A549 (cell line): ENCODE measurements around the gene DFFB. TPM values are rescaled to one million over a fixed set of nuclear protein-coding genes. Genes with fewer than 3 reads are reported as not detected.

Experiments
- ATAC-seq, 2 experiments: fragments of 200-7000 bp in 1 of 2; fragments of >200 bp in 1 of 2; cut with Nextera tagmentation in 1 of 2; cut with Tn5 transposase in 1 of 2; 3 replicates each; pipeline versions ENCODE4 v1.8.0 to v1.9.1; 2018 to 2020; ENCODE audit warnings: mild to moderate bottlenecking in 1 of 2, moderate library complexity in 1 of 2
- CTCF ChIA-PET: fragments of 300-600 bp; sonication (Branson Sonifier 250); formaldehyde crosslinking; extraction: SDS; loops from one replicate; lab custom pipeline; 2021; ENCODE audit warnings: antibody characterized with exemption, inconsistent platforms; lab: Yijun Ruan, JAX
- POLR2A ChIA-PET: fragments of 350-600 bp; formaldehyde crosslinking; extraction: SDS; loops from one replicate; lab custom pipeline; 2021; ENCODE audit warnings: antibody characterized with exemption, inconsistent platforms; lab: Yijun Ruan, JAX
- DNase-seq, 2 experiments: peaks; one replicate each; pipeline versions ENCODE4 v3.0.0 to v3.0.0-alpha.2; 2011 to 2016; ENCODE audit warnings: low read depth in 1 of 2, low spot score in 1 of 2
- FAIRE-seq: peaks from 2 replicates; lab custom pipeline; 2011; peaks lifted over from hg19 to GRCh38; lab: Jason Lieb, UNC
- H3K27ac ChIP-seq, 2 experiments: fragments of >200 bp; sonication (Bioruptor Twin); formaldehyde crosslinking; 3 replicates each; pipeline ENCODE4 v1.5.1; 2016 to 2017
- H3K4me1 ChIP-seq: fragments of >200 bp; sonication (Bioruptor Twin); formaldehyde crosslinking; 3 replicates; pipeline ENCODE4 v1.6.1; 2016
- H3K4me2 ChIP-seq: fragments of >200 bp; sonication (Bioruptor Twin); formaldehyde crosslinking; 3 replicates; pipeline ENCODE4 v1.6.1; 2016
- H3K4me3 ChIP-seq: fragments of >200 bp; sonication (Bioruptor Twin); formaldehyde crosslinking; 3 replicates; pipeline ENCODE4 v1.5.1; 2016
- H3K9me3 ChIP-seq: fragments of >200 bp; sonication (Bioruptor Twin); formaldehyde crosslinking; 3 replicates; pipeline ENCODE4 v1.6.1; 2016
- ATOH8 ChIP-seq: fragments of 250-450 bp; sonication (Bioruptor Pico); IDR thresholded peaks from 2 replicates; pipeline ENCODE4 v1.5.0; 2020; ENCODE audit warnings: low read depth, mild to moderate bottlenecking, moderate library complexity
- BHLHE40 ChIP-seq: IDR thresholded peaks from 2 replicates; pipeline ENCODE4 v1.6.1; 2012; ENCODE audit warnings: low read depth, low read length, inconsistent platforms
- CEBPB ChIP-seq, 2 experiments: fragments of >200 bp in 1 of 2; sonication (Bioruptor Twin) in 1 of 2; formaldehyde crosslinking in 1 of 2; IDR thresholded peaks; 2 replicates each; pipeline ENCODE4 v1.6.1; 2012 to 2016
- CTCF ChIP-seq: fragments of >200 bp; sonication (Bioruptor Twin); formaldehyde crosslinking; IDR thresholded peaks from 3 replicates; pipeline ENCODE4 v1.5.1; 2016
- GATA3 ChIP-seq: IDR thresholded peaks from 2 replicates; pipeline ENCODE4 v1.6.1; 2012; ENCODE audit warnings: borderline replicate concordance
- HEYL ChIP-seq: fragments of 250-450 bp; sonication (Bioruptor Pico); IDR thresholded peaks from 2 replicates; pipeline ENCODE4 v1.8.0; 2021; ENCODE audit warnings: mild to moderate bottlenecking, moderate library complexity
- JUNB ChIP-seq: fragments of >200 bp; sonication (Bioruptor Twin); formaldehyde crosslinking; IDR thresholded peaks from 2 replicates; pipeline ENCODE4 v1.6.1; 2016
- KDM5A ChIP-seq: fragments of 200-600 bp; sonication (generic); IDR thresholded peaks from 2 replicates; pipeline ENCODE4 v1.6.1; 2016; ENCODE audit warnings: antibody characterized with exemption, mild to moderate bottlenecking
- PHF8 ChIP-seq: fragments of 200-600 bp; sonication (generic); IDR thresholded peaks from 2 replicates; pipeline ENCODE4 v1.6.1; 2016; ENCODE audit warnings: low read depth, mild to moderate bottlenecking, antibody characterized with exemption, moderate library complexity, borderline replicate concordance
- POLR2A ChIP-seq: IDR thresholded peaks from 2 replicates; pipeline ENCODE4 v1.6.1; 2012; ENCODE audit warnings: mild to moderate bottlenecking, low read length
- RARB ChIP-seq: fragments of 250-450 bp; sonication (Bioruptor Pico); IDR thresholded peaks from 2 replicates; pipeline ENCODE4 v1.8.0; 2021; ENCODE audit warnings: mild to moderate bottlenecking, moderate library complexity
- RCOR1 ChIP-seq: fragments of 150-350 bp; IDR thresholded peaks from 2 replicates; pipeline ENCODE4 v1.6.1; 2014; ENCODE audit warnings: antibody characterized with exemption, low read length, low read depth
- REST ChIP-seq: fragments of 200-600 bp; sonication (generic); IDR thresholded peaks from 2 replicates; pipeline ENCODE4 v1.6.1; 2016; ENCODE audit warnings: antibody characterized with exemption, mild to moderate bottlenecking, moderate library complexity
- RFX5 ChIP-seq: fragments of 450-650 bp; IDR thresholded peaks from 2 replicates; pipeline ENCODE4 v1.7.1; 2014; ENCODE audit warnings: antibody characterized with exemption, mild to moderate bottlenecking, moderate library complexity
- ZC3H11A ChIP-seq: fragments of 450-650 bp; IDR thresholded peaks from 2 replicates; pipeline ENCODE4 v1.6.1; 2014; ENCODE audit warnings: antibody characterized with exemption, mild to moderate bottlenecking
- WGBS: methylation state at CpG from one replicate; pipeline ENCODE4 v1.1.6; 2017; ENCODE audit errors: missing lambda C conversion rate; 5-methylcytosine and 5-hydroxymethylcytosine counted together
- polyA plus RNA-seq, 4 experiments: library from polyadenylated mRNA; depleted of rRNA in 3 of 4; stranded (reverse); fragments of >200 nt; fragmentation: RNase III in 1 of 4; extraction: RNeasy Plus Mini Kit Qiagen cat#74134 plus additional on column Dnase treatment in 1 of 4; gene quantifications; 2 replicates in 3 of 4; 3 replicates in 1 of 4; pipeline ENCODE4 v1.2.3, GENCODE V29; 2011 to 2017

DFFB gene
- polyA plus RNA-seq, 2 of the 4 experiments (the other 2 are of a cell fraction) = 2.5 to 3.7 TPM

GRCh38 chr1:3893190-3893589, 35.9 kb downstream of the DFFB start:
- ATAC-seq (no peak), FAIRE-seq (no peak), DNase-seq (no peak)
- H3K4me3 ChIP-seq = no peak overlapping the region
- WGBS = 81% methylated on average over 5 of the region's 5 CpGs
- H3K9me3 ChIP-seq = no peaks in the 10 kb centered on the region
- TF ChIP-seq POLR2A = no peak
- ChIA-PET POLR2A (no interaction called here), CTCF (no interaction called here)
- H3K27ac ChIP-seq = no peak overlapping the region
- no peaks in the 10 kb centered on the region for H3K4me1 ChIP-seq
- no peak overlapping the region for H3K4me2 ChIP-seq

GRCh38 chr1:3894626-3895278, 37.5 kb downstream of the DFFB start:
- H3K4me1 ChIP-seq = 0 out of 3 replicates have a peak, but pooled peaks cover 3% of the 10 kb centered on the region
- 97% methylated on average over 11 of the region's 17 CpGs for WGBS
- H3K27ac ChIP-seq = no peak overlapping the region
- TF ChIP-seq ATOH8 (CRISPR knock-in tag) (no peak), ZC3H11A (no peak), GATA3 (no peak), RFX5 (no peak), HEYL (CRISPR knock-in tag) (no peak)
- ATAC-seq = no peak
- no peak overlapping the region for H3K4me3 ChIP-seq
- H3K4me2 ChIP-seq = no peak overlapping the region
- FAIRE-seq = no peak
- DNase-seq = no peak
- POLR2A ChIA-PET = no interaction called here
- CTCF ChIA-PET = no interaction called here
- H3K9me3 ChIP-seq = no peaks in the 10 kb centered on the region

GRCh38 chr1:3895279-3895950, 38.1 kb downstream of the DFFB start:
- POLR2A ChIA-PET = no interaction called here
- ATAC-seq = no peak
- no peak overlapping the region for H3K27ac ChIP-seq
- TF ChIP-seq KDM5A (no peak), JUNB (no peak), GATA3 (no peak), CEBPB (IDR thresholded peaks at IDR 0.05) (no peak), ATOH8 (CRISPR knock-in tag) (no peak), ZC3H11A (no peak), BHLHE40 (no peak), PHF8 (no peak)
- TF ChIP-seq, all 56 proteins: peak for 0
- no peaks in the 10 kb centered on the region for H3K9me3 ChIP-seq
- no peak for DNase-seq
- H3K4me1 ChIP-seq = 0 out of 3 replicates have a peak, but pooled peaks cover 3% of the 10 kb centered on the region
- no peak overlapping the region for H3K4me3 ChIP-seq
- CTCF ChIA-PET = no interaction called here
- no peak for FAIRE-seq
- no peak overlapping the region for H3K4me2 ChIP-seq
- 96% methylated on average over 13 of the region's 13 CpGs for WGBS

GRCh38 chr1:3895951-3896325, 38.7 kb downstream of the DFFB start:
- Histone ChIP-seq H3K27ac (no peak overlapping the region), H3K9me3 (no peaks in the 10 kb centered on the region), H3K4me1 (0 out of 3 replicates have a peak, but pooled peaks cover 3% of the 10 kb centered on the region), H3K4me2 (no peak overlapping the region), H3K4me3 (no peak overlapping the region)
- ATAC-seq (no peak), DNase-seq (no peak), FAIRE-seq (no peak)
- POLR2A ChIA-PET = no interaction called here
- WGBS = 97% methylated on average over 3 of the region's 4 CpGs
- CTCF ChIA-PET = no interaction called here
- no peak for TF ChIP-seq RCOR1
- TF ChIP-seq CTCF = no peak
- no peak for TF ChIP-seq REST
- no peak for TF ChIP-seq RARB
